ENCODE data around the gene THRB.

The THRB gene

DNA sequence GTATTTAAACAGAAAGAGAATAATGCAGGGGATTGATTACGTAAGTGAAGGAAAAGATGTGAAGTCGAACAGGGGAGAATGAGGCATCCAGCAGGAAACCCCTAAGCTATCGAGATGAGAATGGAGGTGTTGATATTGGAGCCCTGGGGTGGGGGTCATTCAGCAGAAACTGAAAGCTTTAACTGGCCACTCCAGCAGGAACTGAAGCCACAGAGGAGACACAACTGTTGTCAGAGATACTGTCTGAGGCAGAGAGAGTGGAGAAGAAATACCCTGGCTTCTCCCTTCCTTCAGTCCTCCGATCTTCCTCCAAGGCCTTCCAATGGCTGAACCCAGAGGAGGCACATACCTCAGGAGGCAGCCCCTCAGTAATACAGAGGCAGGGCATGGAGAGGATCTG, 152.4 kb downstream of the THRB start:
- no peak for DNase-seq

DNA sequence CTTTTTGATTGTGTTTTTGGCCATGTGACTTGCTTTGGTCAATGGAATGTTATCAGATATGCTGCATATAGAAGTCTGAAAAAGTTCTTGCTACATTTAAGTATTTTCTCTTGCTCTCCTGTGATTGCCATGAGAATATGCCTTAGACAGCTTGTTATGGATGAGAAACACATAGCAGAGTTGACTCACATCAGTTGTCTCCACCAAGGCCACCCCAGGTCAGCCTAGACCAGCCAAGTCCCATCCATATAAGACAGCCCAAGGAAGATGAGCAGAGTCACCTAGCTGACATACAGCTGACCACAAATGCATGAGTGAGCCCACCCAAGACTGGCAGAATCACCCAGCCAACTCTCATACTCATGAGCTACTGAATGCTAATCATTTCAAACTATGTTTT, 153.0 kb downstream of the THRB start:
- DNase-seq, result no peak

DNA sequence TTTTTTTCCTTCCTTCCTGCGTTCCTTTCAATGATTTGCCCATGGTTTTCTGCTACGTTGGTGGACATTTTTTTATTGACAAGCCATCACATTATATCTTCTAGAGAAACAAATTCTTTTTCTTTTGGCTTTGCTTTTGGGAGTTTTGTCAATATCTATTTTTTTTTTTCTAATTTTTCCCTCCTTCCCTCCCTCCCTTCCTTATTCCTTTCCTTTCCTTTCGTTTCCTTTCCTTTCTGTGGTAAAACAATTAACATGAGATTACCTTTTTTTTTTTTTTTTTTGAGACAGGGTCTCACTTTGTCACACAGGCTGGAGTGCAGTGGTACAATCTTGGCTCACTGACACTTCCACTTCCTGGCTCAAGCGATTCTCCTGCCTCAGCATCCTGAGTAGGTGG, 153.7 kb downstream of the THRB start:
- DNase-seq, result no peak

DNA sequence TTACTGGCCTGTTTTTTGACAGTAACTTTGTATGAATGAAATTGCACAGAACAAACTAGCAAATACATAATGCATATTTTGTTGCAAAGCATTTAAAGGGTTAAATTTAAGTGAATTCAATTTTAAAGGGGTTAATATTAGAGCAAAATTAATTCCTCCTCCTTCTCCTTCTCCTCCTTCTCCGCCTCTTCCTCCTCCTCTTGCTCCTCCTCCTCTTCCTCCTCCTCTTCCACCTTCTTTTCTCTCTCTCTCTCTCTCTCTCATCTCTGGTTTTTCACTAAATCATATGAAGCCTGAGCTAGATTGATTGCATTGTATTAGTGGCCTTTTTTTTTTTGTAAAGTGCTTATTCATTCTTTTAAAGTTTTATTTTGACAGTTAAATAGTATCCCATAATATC, 154.5 kb downstream of the THRB start:
- DNase-seq, result no peak

DNA sequence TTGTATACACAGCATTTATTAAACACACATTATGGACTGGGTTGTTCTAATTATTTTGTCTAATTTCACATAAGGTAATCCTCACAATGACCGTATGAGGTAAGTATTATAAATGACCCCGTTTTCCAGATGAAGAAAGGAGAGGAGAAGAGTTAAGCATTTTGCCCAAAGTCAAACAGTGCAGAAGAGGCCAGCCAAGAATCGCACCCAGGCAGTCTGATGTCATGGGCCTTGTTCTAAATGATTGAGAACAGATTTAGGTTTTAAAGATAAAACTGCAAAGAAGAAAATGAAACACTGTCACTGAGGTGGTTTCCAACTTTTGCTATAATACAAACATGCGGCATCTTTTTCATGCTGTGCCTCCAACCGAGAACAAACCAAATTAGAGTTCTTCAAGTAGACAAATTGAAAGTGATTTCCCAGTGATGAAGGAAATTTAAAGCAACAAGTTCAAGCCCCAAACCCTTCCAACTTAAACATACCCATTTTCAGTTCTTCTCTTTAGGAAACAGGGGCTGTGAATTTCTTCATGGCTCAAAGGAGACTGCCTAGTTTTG, 155.3 kb downstream of the THRB start:
- DNase-seq, result no peak

DNA sequence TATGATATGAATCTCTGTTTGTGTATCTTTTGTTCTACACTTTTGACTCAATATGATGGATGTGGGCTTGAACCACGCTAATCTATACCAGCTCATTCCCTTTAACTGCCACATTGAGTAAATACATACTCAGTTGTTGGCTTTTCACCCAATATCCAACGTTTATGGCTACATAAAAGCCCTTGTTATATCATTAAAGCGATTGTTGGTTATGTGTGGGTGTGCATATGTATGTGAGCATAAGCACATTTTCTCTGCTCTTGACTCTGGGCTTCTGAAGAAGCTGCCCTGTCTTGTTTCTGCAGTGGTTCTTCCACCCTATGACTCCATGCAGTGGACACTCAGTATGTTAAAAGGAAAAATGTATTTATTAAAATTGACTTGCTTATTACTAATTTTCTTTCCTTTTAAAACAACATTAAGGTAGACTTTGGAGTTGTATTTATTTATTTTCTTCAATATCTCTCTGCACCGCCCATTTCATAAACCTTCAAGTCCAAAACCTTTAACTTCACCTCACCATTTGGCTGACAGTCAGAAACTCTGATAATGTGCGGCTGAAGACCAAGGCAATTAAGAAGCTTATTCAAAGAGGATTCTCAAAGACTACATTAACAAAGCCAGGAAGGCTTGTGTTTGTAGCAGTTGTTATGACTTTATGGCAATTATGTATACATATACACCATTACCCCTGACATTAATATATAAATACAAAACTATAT, 156.1 kb downstream of the THRB start:
- DNase-seq, result no peak

DNA sequence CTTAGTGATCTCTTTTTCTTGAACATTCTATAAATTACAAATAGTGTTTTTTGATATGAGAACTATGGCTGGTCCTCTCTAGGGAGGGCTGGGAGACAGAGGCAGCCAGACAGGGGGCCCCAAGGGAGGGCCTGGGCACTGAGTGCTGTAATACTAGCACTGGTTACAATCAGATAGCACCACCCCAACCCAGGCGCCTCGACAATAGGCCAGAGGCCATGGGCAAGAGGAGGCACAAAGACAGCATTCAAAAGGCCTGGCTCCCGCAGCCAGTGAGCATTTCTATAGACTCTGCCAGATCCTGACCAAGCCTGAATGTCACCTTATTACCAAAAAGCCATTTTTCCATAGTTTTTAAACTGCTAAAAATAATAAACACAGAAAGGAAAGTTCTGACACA, 158.5 kb downstream of the THRB start:
- no peak for DNase-seq

DNA sequence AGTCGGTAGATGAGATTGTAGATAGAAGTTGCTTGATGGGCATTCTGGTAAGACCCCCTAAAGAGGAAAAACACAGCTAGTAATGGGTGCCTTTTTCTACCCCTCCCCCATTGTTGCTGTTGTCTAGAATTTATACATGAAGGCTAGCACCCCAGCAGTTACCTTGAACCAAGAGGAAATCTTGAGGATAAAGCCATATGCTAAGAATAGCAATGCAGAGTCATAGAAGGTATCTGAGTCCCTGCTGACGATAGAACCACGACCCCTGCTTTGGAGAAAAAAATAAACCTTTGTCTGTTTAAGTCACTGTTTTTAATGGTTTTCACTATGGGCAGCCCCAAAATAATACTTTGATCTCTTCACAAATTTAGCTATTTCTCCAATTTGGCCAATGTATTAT, 162.6 kb downstream of the THRB start:
- DNase-seq, result no peak

DNA sequence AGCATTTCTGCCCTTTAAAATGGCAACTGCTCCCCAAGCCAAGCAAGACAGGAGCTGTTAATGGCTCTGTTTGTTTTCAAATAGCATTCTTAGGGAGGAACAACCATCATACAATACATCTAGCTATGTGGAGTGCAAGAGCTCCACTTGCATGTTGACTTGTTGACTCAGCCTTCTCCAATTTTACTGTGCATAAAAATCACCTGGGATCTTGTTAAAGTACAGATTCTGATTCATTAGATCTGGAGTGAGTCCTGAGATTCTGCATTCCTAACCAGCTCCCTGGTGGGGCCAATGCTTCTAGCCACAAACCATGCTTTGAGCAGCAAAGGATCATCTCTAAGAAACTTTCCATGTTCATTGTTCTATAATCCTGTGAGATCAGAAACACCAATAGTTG, 171.4 kb downstream of the THRB start:
- DNase-seq, result no peak

DNA sequence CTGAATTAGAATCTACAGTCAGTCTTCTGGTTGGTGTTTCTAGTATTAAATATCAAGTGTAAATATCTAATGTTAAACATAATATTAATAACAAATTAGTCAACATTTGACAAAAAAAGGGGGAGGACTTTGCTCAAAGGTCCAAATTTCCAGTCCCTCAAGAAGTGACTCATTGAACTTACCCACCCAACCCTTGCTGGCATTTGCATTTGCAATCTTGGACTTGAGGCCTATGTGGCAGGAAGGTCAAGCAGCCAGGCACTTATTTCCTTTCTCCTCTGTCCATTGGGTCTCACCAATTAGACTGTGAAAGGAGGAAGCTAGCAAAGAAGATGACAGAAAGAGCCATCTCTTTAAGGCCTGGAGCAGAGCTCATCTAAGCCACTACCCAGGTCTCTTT, 174.0 kb downstream of the THRB start:
- DNase-seq, result no peak

DNA sequence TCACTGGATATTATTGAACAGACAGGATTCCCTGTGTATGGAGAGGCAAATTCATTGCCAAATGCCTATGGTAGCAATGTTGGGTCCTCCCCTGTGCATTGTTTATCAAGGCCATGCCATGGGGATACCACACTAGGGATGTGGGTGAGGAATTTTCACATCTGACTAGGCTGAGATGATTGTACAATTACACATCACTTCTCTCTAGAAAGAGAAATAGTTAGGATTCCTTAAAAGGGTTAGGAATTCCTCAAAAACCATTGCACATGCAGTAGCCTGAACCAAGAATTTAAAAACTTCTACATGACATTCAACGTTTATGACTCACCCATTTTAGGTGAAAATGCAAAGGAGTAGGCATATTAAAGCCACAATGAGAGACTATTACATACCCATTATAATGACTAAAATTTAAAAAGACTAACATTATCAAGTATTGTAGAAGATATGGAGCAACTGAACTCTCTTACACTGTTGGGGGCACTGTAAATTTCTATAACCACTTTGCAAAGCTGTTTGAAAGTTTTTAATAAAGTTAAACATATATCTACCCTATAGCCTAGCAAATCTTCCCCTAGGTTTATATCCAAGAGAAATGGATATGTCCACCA, 175.9 kb downstream of the THRB start:
- no peak for DNase-seq

DNA sequence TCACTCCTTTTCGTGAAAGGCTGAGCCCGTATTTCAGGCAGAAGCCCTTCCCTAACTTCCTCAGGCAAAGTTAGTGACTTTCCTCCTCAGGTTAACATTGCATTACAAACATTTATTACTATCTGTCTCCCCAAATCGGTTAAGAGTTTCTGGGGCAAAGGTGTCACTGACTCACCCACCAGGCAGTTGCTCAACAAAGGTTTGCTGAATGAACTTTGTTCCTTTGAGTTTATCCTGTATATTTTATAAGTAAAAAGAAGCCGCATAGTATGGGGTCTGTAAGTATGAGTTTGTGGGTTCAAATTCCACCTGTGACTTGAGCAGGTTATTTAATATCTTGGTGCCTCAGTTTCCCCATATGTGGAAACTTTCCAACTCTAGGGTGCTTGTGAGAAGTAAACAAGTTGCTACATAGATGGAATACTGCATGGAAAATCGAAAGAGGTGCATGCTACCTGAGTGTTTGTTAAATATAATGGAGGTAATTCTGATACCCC, 177.7 kb downstream of the THRB start:
- DNase-seq, result no peak

DNA sequence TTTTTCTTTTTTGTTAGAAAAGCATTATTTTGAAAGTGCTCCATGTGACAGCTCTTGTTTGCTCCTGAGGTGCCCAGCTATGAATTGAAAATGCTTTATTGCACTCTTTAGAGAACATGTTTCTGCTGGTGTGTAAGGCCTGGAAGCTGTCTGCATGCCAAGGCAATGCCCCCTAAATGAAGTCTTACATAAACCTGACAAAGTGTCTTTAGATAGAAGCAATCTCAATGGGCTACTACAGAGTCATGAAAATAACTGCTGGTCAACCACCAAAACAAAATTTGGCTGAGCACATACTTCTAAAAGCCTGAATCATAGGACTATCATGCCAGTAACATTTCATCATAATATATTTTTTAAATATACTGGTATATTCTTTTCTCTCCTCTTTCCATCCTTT, 178.7 kb downstream of the THRB start:
- no peak for DNase-seq

DNA sequence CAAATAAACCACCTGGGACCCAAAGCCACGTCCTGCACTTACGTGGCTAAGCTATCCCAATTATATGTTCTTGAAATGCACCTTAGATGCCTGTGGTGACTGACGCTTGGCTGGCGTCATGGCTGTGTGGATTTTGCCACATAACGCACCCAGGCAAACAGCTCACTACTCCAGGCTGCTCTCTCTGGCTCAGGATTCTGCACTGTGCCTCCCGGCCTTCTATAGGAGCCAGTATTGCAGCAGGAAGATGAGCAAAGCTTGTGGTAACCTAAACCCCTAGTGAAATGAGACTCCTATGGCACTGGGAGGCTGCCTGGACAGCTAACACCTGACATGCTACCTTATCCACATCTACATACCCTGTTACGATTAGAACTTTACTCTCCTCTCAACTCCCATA, 179.3 kb downstream of the THRB start:
- no peak for DNase-seq

DNA sequence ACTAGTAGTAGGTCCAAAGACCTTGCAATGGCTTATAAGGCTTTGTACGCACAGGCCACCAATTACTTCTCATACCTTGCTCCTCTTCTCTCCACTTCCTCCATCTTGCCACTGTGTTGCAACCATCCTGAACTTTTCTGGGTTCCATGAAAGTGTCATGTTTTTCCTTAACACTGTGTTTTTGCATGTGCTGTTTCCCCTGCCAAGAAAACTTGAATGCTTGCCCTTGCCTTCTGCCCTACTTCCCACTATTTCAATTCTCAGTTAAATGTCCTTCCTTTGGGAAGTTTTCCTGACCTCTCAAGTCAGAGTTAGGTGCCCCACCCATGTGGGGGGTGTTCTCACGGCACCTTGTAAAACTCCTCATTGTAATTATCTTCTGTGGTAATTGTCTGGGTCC, 182.8 kb downstream of the THRB start:
- DNase-seq, result no peak

DNA sequence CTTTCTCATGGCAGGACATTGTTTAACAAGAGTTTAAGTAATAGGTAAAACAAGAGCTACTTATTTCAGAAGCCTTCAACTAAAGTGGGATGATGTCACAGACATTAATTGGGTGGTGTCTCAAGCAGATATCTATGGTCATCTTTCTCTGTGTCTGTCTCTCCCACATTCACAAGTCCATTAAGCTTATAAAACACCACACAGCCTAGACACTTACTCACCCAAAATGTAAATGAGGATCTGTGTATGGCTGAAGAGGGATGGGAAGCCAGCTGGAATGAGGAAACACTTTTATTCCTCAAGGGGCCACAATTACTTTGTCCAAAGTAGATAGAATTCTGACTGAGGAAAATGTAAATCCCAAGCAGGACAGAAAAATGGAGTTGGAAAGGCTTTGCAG, 183.8 kb downstream of the THRB start:
- DNase-seq, result no peak

DNA sequence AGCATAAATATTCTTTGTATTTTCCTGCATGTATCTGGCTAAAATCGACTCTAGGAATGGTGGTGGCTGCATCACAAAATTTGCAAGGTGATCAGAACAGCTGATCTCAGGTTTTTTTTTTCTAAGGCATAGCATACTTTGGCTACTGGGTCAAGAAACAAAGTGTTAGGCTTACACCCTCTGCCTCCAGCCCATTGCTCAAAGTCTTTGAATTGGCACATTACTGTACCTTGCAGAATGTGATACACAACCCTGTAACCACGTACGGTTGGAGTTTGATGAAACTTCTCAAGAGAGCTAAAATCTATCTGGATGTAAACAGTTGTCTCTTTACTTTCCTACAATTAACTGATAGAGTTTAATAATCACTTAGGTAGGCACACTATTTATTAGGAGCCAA, 188.1 kb downstream of the THRB start:
- no peak for DNase-seq

DNA sequence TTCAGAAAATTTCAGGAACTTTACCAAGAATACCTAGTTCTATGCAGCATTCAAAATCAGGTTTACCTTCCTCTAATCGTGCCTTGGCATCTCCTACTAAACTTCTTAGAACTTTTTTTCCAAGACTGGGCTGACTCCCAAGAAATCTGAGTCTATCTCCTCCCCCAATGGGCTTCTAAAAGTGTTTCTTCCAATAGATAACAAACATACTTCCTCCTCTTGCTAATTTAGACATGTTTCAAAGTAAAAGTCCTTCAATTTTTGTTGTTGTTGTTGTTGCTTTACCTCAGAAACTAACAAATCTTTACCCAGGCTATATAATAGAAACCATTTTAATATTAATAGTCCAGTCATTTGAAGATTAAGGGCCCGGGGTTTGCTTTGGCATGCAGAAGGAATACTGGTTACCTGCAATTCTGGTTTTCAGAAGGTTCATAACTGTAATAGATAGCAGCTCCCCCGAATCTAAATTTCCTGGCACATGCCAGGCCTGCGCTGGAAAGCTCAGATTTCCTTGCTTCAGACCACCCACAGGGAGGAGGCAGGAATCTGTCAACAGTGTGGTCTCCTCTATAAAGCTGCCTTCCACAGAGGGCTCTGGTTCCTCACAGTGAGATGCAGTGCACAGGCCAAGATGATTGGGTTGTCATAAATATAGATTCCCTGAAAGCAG, 188.7 kb downstream of the THRB start:
- no peak for DNase-seq

DNA sequence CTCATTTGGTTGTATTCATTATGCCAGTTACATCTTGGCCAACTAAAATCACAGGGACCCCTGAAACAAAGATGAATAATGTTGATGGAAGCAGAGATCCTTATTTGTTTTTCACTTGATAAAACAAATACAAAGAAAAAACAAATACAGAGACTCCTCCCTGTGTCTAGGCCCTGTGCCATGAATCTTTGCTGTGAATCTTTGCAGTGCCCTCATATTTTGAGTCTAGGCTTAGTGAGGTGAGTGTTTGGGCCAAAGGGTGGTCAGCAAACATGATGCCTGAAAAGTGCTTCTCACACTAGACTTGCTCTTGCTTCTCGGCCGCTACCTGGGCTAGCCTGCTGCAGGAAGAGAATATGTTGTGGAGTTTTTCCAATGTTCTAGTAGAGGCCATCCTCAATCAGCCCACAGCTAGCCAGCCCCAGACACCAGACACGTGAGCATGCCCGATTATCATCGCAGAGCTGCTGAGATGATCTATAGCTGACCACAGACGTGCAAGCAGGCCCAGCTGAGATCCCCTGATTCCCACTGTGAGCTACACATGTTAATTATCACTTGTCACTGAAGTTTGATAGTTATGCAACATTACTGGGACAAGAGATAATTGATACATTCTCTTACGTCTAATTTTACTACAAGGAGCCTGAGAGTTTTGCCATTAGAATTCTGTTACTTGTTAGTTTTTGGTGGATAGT, 191.4 kb downstream of the THRB start:
- no peak for DNase-seq

DNA sequence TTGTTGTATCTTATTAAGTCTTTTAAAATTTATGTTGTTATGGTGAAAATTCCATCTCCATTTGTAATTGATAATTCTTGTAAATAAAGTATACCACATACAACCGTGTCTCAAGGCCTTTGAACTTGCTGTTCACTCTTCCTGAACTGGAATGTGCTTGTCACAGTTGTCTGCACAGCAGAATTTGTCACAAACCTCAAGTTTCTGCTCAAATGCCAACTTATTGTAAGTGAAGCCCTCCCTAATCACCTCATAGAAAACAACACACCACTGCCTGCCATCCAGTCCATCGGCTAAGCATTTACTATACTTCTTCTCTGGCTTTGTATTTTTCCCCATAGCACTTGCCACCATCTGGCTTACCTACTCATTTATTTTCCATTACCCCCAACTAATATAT, 192.3 kb downstream of the THRB start:
- no peak for DNase-seq

DNA sequence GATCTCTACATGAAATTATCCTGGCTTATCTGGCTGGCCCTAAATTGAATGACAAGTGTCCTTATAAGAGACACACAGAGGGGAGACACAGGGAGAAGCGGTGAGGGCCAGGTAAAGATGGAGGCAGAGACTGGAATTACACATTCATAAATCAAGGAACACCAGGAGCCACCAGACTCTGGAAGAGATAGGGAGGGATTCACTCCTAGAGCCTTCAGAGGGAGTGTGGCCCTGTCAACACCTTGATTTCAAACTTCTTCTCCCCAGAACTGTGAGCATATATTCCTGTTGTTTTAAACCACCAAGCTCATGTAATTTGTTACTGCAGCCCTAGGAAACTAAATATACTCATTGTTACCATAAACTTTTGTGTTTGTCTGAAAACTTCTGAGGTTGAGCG, 193.7 kb downstream of the THRB start:
- no peak for DNase-seq

DNA sequence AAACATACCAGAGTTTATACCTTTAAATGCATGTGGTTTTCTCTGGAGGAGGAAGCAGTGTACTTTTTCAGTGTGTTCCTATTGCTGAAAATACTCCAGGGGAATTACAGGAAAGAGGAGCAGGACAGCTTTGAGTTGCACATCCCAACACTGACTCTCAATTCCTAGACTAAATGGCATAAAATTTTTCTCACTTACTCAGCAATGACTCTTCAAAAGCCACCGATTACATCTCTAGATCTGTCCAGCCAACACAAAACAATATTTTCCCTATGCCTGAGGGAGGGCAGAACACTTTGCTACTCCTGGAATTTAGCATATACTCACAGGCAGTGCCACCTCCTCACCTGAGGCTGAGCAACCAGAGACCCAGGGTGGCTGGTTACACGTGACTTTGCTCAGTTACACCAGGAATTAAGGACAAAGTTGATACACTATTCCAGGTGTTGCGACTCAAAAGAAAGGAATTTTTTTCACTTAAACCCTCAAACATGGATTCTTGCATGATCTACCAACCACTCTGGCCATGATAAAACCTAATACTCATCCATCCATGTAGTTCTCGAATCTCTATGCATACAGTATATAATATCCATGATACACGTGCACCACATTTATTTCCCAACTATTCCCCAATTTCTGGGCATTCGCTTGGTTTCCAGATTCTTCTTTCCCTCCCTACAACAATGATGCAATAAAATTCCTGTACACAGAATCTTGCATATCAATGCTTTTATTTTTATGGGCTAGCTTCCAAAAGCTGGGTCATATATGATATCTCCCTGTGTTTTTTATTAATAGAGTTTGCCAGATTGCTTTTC, 194.6 kb downstream of the THRB start:
- no peak for DNase-seq
